ENCODE data around the gene CHRM2.
"Not testable (repeated sequence)": the region's sequence is repeated elsewhere in the genome, so short reads cannot be mapped to it uniquely, and the experiment has no call there.

Gene CHRM2

DNA sequence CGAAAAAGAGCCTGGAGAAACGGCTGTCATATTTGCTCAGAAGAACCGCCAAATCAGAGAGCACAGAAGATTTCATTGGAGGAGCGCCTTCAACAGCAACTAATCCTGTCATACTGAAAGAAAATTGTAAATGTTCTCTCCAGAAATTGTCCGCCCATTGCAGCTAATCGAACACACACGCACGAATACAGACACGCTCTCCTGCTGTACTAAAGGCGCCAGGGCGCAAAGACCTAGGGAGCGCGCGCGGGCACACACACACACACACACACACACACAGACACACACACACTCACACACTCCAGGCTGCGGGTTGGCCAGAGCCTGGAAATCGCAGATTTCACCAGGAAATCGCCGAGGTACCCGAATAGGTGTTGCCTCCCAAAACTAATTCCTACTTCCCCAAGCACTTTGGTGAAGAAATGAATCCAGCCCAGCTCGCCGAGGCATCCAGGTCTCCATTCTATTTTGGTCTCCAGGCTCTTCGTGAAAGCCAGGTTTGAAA is at the start of gene CHRM2:
Gene CHRM2 (plus strand): TSS at position 157 of the 505 bp plus-strand sequence. CDS start 146,214 bp downstream, outside the sequence.
- no peak for DNase-seq

DNA sequence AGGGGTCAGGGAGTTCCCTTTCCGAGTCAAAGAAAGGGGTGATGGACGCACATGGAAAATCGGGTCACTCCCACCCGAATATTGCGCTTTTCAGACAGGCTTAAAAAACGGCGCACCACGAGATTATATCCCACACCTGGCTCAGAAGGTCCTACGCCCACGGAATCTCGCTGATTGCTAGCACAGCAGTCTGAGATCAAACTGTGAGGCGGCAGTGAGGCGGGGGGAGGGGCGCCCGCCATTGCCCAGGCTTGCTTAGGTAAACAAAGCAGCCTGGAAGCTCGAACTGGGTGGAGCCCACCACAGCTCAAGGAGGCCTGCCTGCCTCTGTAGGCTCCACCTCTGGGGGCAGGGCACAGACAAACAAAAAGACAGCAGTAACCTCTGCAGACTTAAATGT is 37.1 kb upstream of the CHRM2 start:
- DNase-seq, result not testable (repeated sequence)

DNA sequence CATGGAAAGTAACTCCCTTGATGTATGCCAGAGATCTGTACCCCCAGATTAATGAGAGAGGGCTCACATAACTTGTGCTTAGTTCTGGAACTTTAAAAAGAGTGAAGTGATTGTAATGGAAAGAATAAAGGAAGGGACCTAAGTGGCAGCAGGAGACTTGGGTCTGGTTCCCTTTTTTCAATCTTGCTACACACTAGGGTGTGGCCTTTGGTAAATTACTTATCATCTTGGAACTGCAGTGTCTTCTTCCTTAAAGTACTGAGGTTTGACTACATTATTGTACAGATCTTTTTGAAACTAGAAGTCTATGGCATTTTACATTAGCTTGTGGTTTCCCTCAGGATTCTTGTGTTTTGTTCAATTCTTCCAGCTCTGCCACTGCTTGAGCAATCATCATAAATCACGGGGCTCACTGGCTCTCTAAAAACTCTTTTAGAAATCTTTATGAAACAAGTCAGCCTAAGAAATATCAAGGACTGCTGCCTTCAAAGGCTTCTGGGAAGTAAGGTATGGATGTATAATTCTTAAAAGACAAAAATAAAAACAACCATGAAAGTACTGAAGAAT is 22.5 kb upstream of the CHRM2 start:
- DNase-seq, result no peak

DNA sequence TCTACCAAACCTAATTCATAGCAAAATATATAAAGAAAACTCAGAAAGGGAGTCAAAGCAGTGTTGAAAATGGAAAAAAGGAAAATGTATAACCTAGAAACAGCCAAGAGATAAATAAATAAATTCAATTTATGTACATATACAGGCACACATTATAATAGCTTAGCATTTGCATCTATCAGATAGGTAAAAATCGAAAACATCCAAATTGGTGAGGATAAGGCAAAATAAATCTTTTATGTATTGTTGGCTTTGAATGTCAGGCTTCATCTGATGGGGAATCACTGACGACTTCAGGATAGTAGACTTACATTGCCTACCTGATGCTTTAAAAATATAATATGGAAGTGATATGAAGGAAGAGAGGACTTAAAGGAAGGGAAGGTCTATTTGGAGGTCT is 20.6 kb upstream of the CHRM2 start:
- no peak for DNase-seq

- DNase-seq, result no peak
These were observed 14.8 kb upstream of the CHRM2 start for GRCh38 chr7:136853654-136854053.

DNA sequence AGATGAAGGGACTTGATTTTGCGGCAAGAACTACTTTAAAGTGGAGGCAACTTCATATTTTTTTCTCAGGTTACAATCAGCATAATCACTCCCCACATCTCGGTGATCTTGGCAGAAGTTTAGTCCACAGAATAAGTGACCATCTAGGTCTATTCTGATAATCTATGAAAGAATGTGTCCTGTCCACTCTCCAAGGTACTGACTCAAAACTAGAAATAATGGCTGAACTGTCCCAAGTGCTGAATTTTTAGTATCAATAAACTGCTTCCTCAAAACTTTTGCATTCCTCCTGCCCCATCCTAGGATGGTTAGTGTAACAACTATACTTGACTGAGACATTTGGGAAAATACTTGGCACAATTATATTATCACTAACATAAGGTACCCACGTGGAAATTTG is 10.9 kb upstream of the CHRM2 start:
- no peak for DNase-seq

GRCh38 chr7:136859803-136860202 is 8.6 kb upstream of the CHRM2 start:
- no peak for DNase-seq

GRCh38 chr7:136865236-136865635 is 3.2 kb upstream of the CHRM2 start:
- no peak for DNase-seq

GRCh38 chr7:136865777-136866176 is 2.7 kb upstream of the CHRM2 start:
- DNase-seq, result no peak

- no peak for DNase-seq
These were observed 829 bp downstream of the CHRM2 start for GRCh38 chr7:136869001-136869961.

DNA sequence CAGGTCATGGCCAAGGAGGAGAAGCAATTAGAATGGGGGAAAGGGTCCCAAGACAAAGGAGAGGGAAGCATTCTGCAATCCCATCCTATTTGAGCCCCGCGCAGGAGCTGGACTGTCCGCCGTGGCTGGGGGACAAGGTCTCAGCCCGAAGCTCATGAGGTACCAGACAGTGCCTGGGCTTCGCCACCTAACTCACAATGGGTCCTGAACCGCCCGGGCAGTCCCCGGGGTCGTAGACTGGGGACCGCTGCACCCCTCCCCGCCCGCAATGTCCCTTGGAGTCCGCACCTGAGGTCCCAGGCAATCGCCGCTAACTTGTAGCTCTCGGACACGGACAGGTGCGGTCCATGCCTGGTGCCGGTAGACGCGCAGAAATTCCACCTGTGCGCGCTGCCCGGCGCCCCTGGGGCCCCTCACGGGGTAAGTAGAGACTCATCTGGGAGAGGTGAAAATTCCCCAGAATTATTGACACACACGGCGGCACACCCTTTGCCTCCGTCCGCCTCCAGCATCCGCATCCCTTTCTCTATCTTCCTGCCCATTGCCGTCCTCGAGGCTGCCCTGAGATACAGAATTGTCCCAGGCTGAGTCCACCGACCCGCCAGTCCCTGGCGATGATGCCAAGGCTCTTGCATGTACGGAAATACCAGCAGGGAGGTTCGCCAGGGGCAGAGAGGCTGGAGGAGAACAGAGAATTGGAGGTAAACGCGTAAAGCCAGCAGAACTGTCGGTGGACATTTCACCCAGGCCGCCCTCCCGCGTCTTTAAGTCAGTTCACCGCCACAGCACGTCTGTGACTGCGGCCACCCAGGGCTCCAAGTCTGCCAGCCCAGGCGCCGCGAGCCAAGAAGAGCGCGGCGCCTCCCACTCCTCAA is 1.8 kb downstream of the CHRM2 start:
- DNase-seq, result no peak

DNA sequence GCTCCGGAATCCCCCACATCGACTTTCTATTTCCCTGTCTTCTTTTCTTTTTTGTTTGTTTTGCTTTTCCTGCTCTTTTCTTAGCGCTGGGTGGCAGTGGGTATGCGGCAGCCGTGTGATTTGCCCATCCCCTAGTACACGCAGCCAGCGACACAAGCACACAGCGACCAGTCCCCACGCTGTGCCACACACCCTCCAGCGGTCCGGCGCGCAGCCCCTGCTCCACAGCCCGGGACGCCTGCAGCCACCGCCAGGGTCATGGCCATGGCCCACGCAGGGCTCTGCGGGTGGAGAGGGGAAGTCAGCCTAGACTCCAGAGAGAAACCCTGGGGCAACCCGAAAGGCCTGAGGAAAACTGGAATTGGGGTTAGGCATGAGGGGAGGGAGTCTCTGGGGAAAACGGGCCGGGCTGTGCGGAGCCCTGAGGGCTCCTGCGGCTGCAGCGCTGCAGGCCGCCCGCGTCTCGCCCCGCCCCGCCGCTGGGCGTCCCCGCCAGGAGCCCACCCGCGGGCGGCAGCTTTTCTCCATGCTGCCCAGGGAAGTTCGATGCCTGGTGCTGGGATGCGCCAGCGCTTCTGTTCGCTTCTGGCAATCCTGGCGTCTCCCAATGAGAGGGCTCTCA is 2.5 kb downstream of the CHRM2 start:
- no peak for DNase-seq

- DNase-seq, result no peak
These were observed 6.1 kb downstream of the CHRM2 start for GRCh38 chr7:136874393-136875032.

GRCh38 chr7:136877509-136877908 is 9.1 kb downstream of the CHRM2 start:
- DNase-seq, result no peak

DNA sequence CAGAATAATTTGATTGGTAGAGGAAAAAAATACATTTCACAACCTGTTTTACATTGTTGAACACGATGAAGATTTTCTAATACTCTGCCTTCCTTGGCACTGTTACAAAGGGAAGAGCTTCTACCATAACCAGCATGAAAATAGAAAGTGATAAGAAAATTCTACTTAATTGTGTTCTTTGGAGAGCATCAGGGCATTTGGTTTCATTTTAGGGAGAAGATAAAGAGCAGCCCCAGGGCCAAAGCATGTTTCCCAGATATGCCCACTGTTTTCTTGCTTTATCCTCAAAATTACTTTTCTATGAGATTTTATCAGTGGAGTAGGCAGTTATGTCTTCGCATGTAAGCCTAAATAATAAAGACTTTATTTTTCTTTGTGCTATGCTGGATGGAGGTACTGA is 9.5 kb downstream of the CHRM2 start:
- DNase-seq, result no peak

DNA sequence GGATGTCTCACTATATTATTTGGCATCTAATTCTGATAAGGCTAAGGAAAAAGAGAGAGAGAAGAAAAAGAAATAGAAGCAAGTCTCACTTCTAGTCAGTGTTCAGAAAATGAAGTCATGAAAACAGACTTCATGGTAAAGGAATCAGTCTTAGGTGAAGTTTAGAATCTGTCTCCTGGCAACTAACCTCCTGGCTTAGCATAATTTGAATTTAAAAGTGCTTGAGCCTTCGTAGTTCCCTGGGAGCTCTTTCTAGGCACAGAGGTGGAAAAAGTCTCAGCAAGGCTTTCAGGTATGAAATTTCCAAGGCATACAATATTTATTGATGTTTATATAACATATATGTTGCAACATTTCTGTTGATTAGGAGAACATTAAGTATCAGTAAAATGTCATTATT is 10.4 kb downstream of the CHRM2 start:
- DNase-seq, result no peak

- no peak for DNase-seq
These were observed 14.6 kb downstream of the CHRM2 start for GRCh38 chr7:136883046-136883445.

DNA sequence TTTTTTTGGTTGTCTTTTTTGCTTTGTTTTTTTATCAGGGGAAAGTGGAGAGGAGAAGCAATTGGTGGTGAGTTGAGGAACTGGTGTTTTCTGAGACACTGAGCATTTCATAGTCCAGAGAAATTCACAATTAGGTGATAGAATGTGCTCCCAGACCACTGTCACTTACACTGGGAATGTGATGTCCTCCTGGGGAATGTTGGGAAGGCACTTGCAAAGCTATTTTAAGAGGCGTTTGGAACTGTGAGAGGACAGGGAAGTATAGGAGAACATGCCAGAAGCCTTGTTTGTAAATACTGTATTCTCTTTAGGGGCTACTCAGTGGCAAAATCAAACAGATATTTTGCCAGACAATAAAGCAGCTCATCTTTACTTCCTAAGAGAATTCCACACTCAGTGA is 16.0 kb downstream of the CHRM2 start:
- no peak for DNase-seq

GRCh38 chr7:136887317-136887716 is 18.9 kb downstream of the CHRM2 start:
- DNase-seq, result no peak

DNA sequence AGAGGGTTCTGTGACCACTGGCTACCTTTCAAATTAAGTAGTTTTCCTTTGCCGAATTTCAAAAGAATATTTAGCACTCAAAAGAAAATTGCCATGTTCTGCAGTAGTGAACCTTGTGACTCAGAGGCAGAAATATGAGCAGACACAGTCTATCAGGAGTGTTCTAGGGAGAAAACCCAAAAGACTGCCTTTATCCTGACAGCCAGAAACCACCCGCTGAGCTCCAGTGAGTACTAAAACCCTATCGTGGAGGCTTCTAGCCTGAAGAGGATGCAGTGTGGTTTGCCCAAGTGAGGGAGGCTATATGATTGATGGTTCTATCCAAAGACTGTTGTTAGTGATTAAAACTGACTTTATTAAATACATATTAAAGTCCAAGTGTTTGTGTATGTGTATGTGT is 21.9 kb downstream of the CHRM2 start:
- DNase-seq, result no peak

DNA sequence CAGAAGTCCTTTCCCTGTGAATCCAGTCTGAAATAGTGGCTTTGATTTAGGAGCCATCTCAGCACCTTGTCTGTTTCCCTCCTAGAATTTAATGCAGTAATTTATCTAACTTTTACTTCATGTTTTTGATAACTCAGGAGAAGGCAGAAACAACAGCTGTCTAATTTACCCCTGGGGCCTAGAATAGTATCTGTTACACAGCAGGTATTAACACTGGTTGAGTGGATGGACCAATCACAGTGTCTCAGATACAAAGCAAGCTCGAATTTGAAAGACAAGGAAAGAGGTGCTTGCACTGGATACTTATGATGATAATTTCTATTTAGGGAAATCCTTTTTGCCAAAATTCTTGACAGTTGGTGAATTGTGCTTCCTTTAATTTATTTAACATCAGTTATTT is 23.4 kb downstream of the CHRM2 start:
- no peak for DNase-seq

- DNase-seq, result no peak
These were observed 26.3 kb downstream of the CHRM2 start for GRCh38 chr7:136894789-136895188.

Data from NCI-H1436 (cell line).